Measurements from ENCODE around the gene STPG3.
A peak's percentile ranks its signal among the peaks of the same experiment; 100 is the strongest.

STPG3 gene

GRCh38 chr9:137229903-137230704 lies 21.0 kb upstream of the STPG3 start:
- H3K27me3 ChIP-seq (ENCODE audit: control insufficient read depth in 1 of 2, insufficient read depth in 1 of 2, low read length in 2 of 2) = peaks cover 0 to 66% of the 10 kb centered on the region in 2 experiments
- no peak overlapping the region for H3K23ac ChIP-seq (ENCODE audit: low read length in 2 of 2)
- no peak overlapping the region for H3K4me2 ChIP-seq (ENCODE audit: low read length, poor library complexity, severe bottlenecking)

GRCh38 chr9:137230705-137231371 lies 20.2 kb upstream of the STPG3 start, which contains the start of gene SLC34A3:
SLC34A3 (plus strand) TSS chr9:137230901; CDS start chr9:137231703, 802 bp downstream.
- H2BK12ac ChIP-seq (ENCODE audit: low read length in 2 of 2) = no peak within 1 kb of the TSS
- DNase-seq = no peak
- H3K4ac ChIP-seq (ENCODE audit: low read depth in 1 of 2, low read length in 2 of 2) = no peak within 1 kb of the TSS
- H3K4me1 ChIP-seq (ENCODE audit: control insufficient read depth, insufficient read depth, low read depth, low read length) = peaks cover 18% of the 10 kb centered on the region
- no peak within 1 kb of the TSS for H2AFZ ChIP-seq (ENCODE audit: low read depth, low read length)
- no peak within 1 kb of the TSS for H2BK5ac ChIP-seq (ENCODE audit: low read depth, low read length, poor library complexity, severe bottlenecking)
- H3K9ac ChIP-seq (ENCODE audit: low read length) = no peak within 1 kb of the TSS
- peak within 1 kb of the TSS; percentile 3 for H2BK15ac ChIP-seq (ENCODE audit: low read depth, poor library complexity, severe bottlenecking)
- H3K23ac ChIP-seq (ENCODE audit: low read length in 2 of 2) = no peak within 1 kb of the TSS
- H3K9me3 ChIP-seq (ENCODE audit: control insufficient read depth, low read length) = no peaks in the 10 kb centered on the region
- H3K18ac ChIP-seq (ENCODE audit: low read depth in 1 of 2, low read length in 2 of 2) = no peak within 1 kb of the TSS
- no peak within 1 kb of the TSS for H4K8ac ChIP-seq (ENCODE audit: low read length)
- H3K79me1 ChIP-seq (replicated peaks; ENCODE audit: low read length, poor library complexity, severe bottlenecking) = peaks cover 1% of the 10 kb centered on the region
- H3K14ac ChIP-seq (ENCODE audit: low read length in 2 of 2) = no peak within 1 kb of the TSS
- no peak within 1 kb of the TSS for H2AK5ac ChIP-seq (ENCODE audit: low read length, severe bottlenecking)
- peaks cover 0 to 73% of the 10 kb centered on the region in 2 experiments for H3K27me3 ChIP-seq (ENCODE audit: control insufficient read depth in 1 of 2, insufficient read depth in 1 of 2, low read length in 2 of 2)
- no peak within 1 kb of the TSS for H3K27ac ChIP-seq (ENCODE audit: low read length, poor library complexity, severe bottlenecking)
- no peak within 1 kb of the TSS for H4K91ac ChIP-seq (ENCODE audit: low read length)
- no peak within 1 kb of the TSS for H2BK120ac ChIP-seq (ENCODE audit: low read depth, low read length)
- WGBS = 81% methylated on average over 14 of the region's 14 CpGs
- no peak within 1 kb of the TSS for H3K4me3 ChIP-seq (ENCODE audit: insufficient read depth in 1 of 2, low read depth in 1 of 2, low read length in 2 of 2)
- peaks cover 0 to 5% of the 10 kb centered on the region in 2 experiments for H3K36me3 ChIP-seq (ENCODE audit: control insufficient read depth in 1 of 2, insufficient read depth in 2 of 2, low read depth in 1 of 2, low read length in 2 of 2)
- H3K4me2 ChIP-seq (ENCODE audit: low read length, poor library complexity, severe bottlenecking) = no peak within 1 kb of the TSS

More at GRCh38 chr9:137229903-137230704, 21.0 kb upstream of the STPG3 start:
- no peak overlapping the region for H3K14ac ChIP-seq (ENCODE audit: low read length in 2 of 2)
- H2BK120ac ChIP-seq (ENCODE audit: low read depth, low read length) = no peak overlapping the region
- no peak overlapping the region for H3K18ac ChIP-seq (ENCODE audit: low read depth in 1 of 2, low read length in 2 of 2)
- H2AFZ ChIP-seq (ENCODE audit: low read depth, low read length) = no peak overlapping the region
- no peak for DNase-seq
- no peak overlapping the region for H2BK5ac ChIP-seq (ENCODE audit: low read depth, low read length, poor library complexity, severe bottlenecking)
- H4K8ac ChIP-seq (ENCODE audit: low read length) = no peak overlapping the region
- H2BK15ac ChIP-seq (ENCODE audit: low read depth, poor library complexity, severe bottlenecking) = peak overlapping the region; percentile 3
- no peak overlapping the region for H2BK12ac ChIP-seq (ENCODE audit: low read length in 2 of 2)
- peaks cover 17% of the 10 kb centered on the region for H3K4me1 ChIP-seq (ENCODE audit: control insufficient read depth, insufficient read depth, low read depth, low read length)
- H3K27ac ChIP-seq (ENCODE audit: low read length, poor library complexity, severe bottlenecking) = no peak overlapping the region
- peaks cover 0 to 7% of the 10 kb centered on the region in 2 experiments for H3K36me3 ChIP-seq (ENCODE audit: control insufficient read depth in 1 of 2, insufficient read depth in 2 of 2, low read depth in 1 of 2, low read length in 2 of 2)
- H3K4me3 ChIP-seq (ENCODE audit: insufficient read depth in 1 of 2, low read depth in 1 of 2, low read length in 2 of 2) = no peak overlapping the region
- H3K79me1 ChIP-seq (replicated peaks; ENCODE audit: low read length, poor library complexity, severe bottlenecking) = no peaks in the 10 kb centered on the region
- H3K9ac ChIP-seq (ENCODE audit: low read length) = no peak overlapping the region
- H4K91ac ChIP-seq (ENCODE audit: low read length) = no peak overlapping the region
- no peak overlapping the region for H2AK5ac ChIP-seq (ENCODE audit: low read length, severe bottlenecking)
- 82% methylated on average over 30 of the region's 31 CpGs for WGBS
- no peaks in the 10 kb centered on the region for H3K9me3 ChIP-seq (ENCODE audit: control insufficient read depth, low read length)
- H3K4ac ChIP-seq (ENCODE audit: low read depth in 1 of 2, low read length in 2 of 2) = no peak overlapping the region

- DNase-seq = no peak
- no peak overlapping the region for H3K14ac ChIP-seq (ENCODE audit: low read length in 2 of 2)
- H2BK5ac ChIP-seq (ENCODE audit: low read depth, low read length, poor library complexity, severe bottlenecking) = no peak overlapping the region
- peak overlapping the region; percentile 2 for H4K91ac ChIP-seq (ENCODE audit: low read length)
- peaks cover 0 to 73% of the 10 kb centered on the region in 2 experiments for H3K27me3 ChIP-seq (ENCODE audit: control insufficient read depth in 1 of 2, insufficient read depth in 1 of 2, low read length in 2 of 2)
- no peak overlapping the region for H2BK12ac ChIP-seq (ENCODE audit: low read length in 2 of 2)
- no peak overlapping the region for H3K18ac ChIP-seq (ENCODE audit: low read depth in 1 of 2, low read length in 2 of 2)
- H3K36me3 ChIP-seq (ENCODE audit: control insufficient read depth in 1 of 2, insufficient read depth in 2 of 2, low read depth in 1 of 2, low read length in 2 of 2) = peaks cover 0 to 3% of the 10 kb centered on the region in 2 experiments
- no peak overlapping the region for H2BK120ac ChIP-seq (ENCODE audit: low read depth, low read length)
- H2BK15ac ChIP-seq (ENCODE audit: low read depth, poor library complexity, severe bottlenecking) = no peak overlapping the region
- peaks cover 19% of the 10 kb centered on the region for H3K4me1 ChIP-seq (ENCODE audit: control insufficient read depth, insufficient read depth, low read depth, low read length)
- H4K8ac ChIP-seq (ENCODE audit: low read length) = no peak overlapping the region
- H2AFZ ChIP-seq (ENCODE audit: low read depth, low read length) = no peak overlapping the region
- H2AK5ac ChIP-seq (ENCODE audit: low read length, severe bottlenecking) = no peak overlapping the region
- H3K4ac ChIP-seq (ENCODE audit: low read depth in 1 of 2, low read length in 2 of 2) = no peak overlapping the region
- no peak overlapping the region for H3K23ac ChIP-seq (ENCODE audit: low read length in 2 of 2)
- no peak overlapping the region for H3K4me2 ChIP-seq (ENCODE audit: low read length, poor library complexity, severe bottlenecking)
- no peak overlapping the region for H3K27ac ChIP-seq (ENCODE audit: low read length, poor library complexity, severe bottlenecking)
- no peak overlapping the region for H3K4me3 ChIP-seq (ENCODE audit: insufficient read depth in 1 of 2, low read depth in 1 of 2, low read length in 2 of 2)
- H3K9me3 ChIP-seq (ENCODE audit: control insufficient read depth, low read length) = no peaks in the 10 kb centered on the region
- H3K79me1 ChIP-seq (replicated peaks; ENCODE audit: low read length, poor library complexity, severe bottlenecking) = peaks cover 2% of the 10 kb centered on the region
- H3K9ac ChIP-seq (ENCODE audit: low read length) = no peak overlapping the region
- 92% methylated on average over 22 of the region's 23 CpGs for WGBS
Observed at GRCh38 chr9:137231372-137232039, 19.6 kb upstream of the STPG3 start.

GRCh38 chr9:137232101-137232500 lies 19.0 kb upstream of the STPG3 start:
- no peak overlapping the region for H2BK5ac ChIP-seq (ENCODE audit: low read depth, low read length, poor library complexity, severe bottlenecking)
- no peak overlapping the region for H3K23ac ChIP-seq (ENCODE audit: low read length in 2 of 2)
- no peak for DNase-seq
- WGBS = 86% methylated on average over 10 of the region's 10 CpGs
- no peak overlapping the region for H2BK12ac ChIP-seq (ENCODE audit: low read length in 2 of 2)
- peaks cover 7% of the 10 kb centered on the region for H3K79me1 ChIP-seq (replicated peaks; ENCODE audit: low read length, poor library complexity, severe bottlenecking)
- H3K9me3 ChIP-seq (ENCODE audit: control insufficient read depth, low read length) = no peaks in the 10 kb centered on the region
- no peak overlapping the region for H3K9ac ChIP-seq (ENCODE audit: low read length)
- H3K36me3 ChIP-seq (ENCODE audit: control insufficient read depth in 1 of 2, insufficient read depth in 2 of 2, low read depth in 1 of 2, low read length in 2 of 2) = peaks cover 0 to 3% of the 10 kb centered on the region in 2 experiments
- no peak overlapping the region for H2BK120ac ChIP-seq (ENCODE audit: low read depth, low read length)
- H4K91ac ChIP-seq (ENCODE audit: low read length) = no peak overlapping the region
- H3K27ac ChIP-seq (ENCODE audit: low read length, poor library complexity, severe bottlenecking) = no peak overlapping the region
- no peak overlapping the region for H3K14ac ChIP-seq (ENCODE audit: low read length in 2 of 2)
- no peak overlapping the region for H2BK15ac ChIP-seq (ENCODE audit: low read depth, poor library complexity, severe bottlenecking)
- no peak overlapping the region for H3K4me3 ChIP-seq (ENCODE audit: insufficient read depth in 1 of 2, low read depth in 1 of 2, low read length in 2 of 2)
- no peak overlapping the region for H3K18ac ChIP-seq (ENCODE audit: low read depth in 1 of 2, low read length in 2 of 2)
- no peak overlapping the region for H3K4me2 ChIP-seq (ENCODE audit: low read length, poor library complexity, severe bottlenecking)
- no peak overlapping the region for H4K8ac ChIP-seq (ENCODE audit: low read length)
- peaks cover 21% of the 10 kb centered on the region for H3K4me1 ChIP-seq (ENCODE audit: control insufficient read depth, insufficient read depth, low read depth, low read length)
- H2AK5ac ChIP-seq (ENCODE audit: low read length, severe bottlenecking) = no peak overlapping the region
- H2AFZ ChIP-seq (ENCODE audit: low read depth, low read length) = no peak overlapping the region
- H3K4ac ChIP-seq (ENCODE audit: low read depth in 1 of 2, low read length in 2 of 2) = no peak overlapping the region
- H3K27me3 ChIP-seq (ENCODE audit: control insufficient read depth in 1 of 2, insufficient read depth in 1 of 2, low read length in 2 of 2) = peaks cover 0 to 73% of the 10 kb centered on the region in 2 experiments

Data from mesenchymal stem cell (in vitro differentiated cells and primary cell).